ENCODE results near the gene NOP58.

GRCh38 chr2:202299712-202300111 is 34.1 kb downstream of the NOP58 start:
- no peak for TF ChIP-seq FOXA1 (IDR thresholded peaks at IDR 0.05)
- TF ChIP-seq SP1 (IDR thresholded peaks at IDR 0.05), result no peak
- TF ChIP-seq FOXK2 (IDR thresholded peaks at IDR 0.05), result no peak
- no peak for TF ChIP-seq HDGF (IDR thresholded peaks at IDR 0.05; ENCODE audit: borderline replicate concordance)
- no peak for TF ChIP-seq TARDBP (IDR thresholded peaks at IDR 0.05)
